GM12892 (cell line): ENCODE measurements around the gene UBE2Q2.

ENCODE experiments used
- DNase-seq: peaks from one replicate; pipeline ENCODE4 v3.0.0; 2011; ENCODE audit not compliant: insufficient read length
- FAIRE-seq: peaks from 2 replicates; lab custom pipeline; 2011; peaks lifted over from hg19 to GRCh38; lab: Jason Lieb, UNC
- POLR2A ChIP-seq: IDR thresholded peaks from 2 replicates; pipeline ENCODE4 v1.6.1; 2011; ENCODE audit warnings: low read depth, low read length, control low read depth
- POLR2AphosphoS5 ChIP-seq: IDR thresholded peaks from 2 replicates; pipeline ENCODE4 v1.6.1; 2011; ENCODE audit warnings: low read depth, low read length, control low read depth
- TAF1 ChIP-seq: IDR thresholded peaks from 2 replicates; pipeline ENCODE4 v1.6.1; 2011; ENCODE audit warnings: low read depth, mild to moderate bottlenecking, control low read depth, low read length, borderline replicate concordance

The UBE2Q2 gene

DNA sequence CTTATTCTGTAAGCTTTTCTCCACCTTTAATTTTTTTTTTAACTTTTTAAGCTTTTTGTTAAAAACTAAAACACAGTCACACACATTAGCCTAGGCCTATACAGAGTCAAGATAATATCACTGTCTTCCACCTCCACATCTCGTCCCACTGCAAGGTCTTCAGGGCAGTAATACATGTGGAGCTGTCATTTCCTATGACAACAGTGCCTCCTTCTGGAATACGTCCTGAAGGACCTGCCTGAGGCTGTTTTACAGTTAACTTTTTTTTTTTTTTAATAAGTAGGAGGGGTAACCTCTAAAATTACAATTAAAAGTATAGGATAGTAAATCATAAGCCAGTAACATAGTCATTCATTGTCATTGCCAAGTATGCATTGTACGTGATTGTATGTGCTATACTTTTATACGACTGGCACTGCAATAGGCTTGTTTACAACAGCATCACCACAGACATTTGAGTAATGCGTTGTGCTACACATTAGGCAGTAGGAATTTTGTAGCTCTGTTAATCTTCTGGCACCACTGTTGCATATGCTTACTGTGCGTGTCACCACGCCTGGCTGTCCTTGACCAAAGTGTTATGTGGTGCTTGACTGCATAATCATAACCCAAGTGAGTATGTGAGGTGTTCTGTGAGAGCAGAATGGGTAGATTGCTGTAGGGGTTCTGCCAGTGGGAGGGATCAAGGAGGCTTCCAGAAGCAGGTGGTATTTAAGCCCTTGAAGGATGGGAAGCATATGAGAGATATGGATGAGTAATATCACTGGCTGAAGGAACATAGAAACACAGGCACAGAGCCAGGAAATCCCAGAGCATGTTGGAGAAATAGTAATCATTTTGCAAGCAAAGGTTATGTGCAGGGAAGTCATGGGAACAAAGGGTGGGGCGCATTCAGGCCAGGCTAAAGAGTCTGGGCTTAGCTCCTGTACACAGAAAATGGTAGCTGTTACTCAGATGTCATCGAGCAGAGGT is 78.8 kb downstream of the UBE2Q2 start:
- TF ChIP-seq POLR2A (no peak), POLR2AphosphoS5 (no peak), TAF1 (no peak)
- DNase-seq (no peak), FAIRE-seq (no peak)

DNA sequence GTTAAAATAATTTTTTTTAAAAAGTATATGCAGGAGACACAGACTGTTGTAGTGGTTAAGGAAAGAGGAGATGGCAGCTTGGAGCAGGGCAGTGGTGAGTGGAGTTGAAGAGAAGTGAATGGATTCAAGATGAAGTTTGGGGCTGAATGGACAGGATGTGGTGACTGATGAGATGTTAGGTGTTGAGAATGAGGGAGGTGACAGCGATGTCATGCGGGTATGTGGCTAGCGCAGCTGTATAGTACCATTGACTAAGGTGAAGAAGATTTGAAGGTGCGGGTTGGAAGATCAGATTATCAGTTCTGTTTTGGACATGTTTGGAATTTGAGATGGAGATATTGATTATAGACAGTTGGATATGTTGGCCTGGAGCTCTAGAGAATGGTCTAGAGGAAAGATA is 80.5 kb downstream of the UBE2Q2 start:
- TF ChIP-seq POLR2AphosphoS5 (no peak), TAF1 (no peak), POLR2A (no peak)
- DNase-seq = no peak
- no peak for FAIRE-seq

DNA sequence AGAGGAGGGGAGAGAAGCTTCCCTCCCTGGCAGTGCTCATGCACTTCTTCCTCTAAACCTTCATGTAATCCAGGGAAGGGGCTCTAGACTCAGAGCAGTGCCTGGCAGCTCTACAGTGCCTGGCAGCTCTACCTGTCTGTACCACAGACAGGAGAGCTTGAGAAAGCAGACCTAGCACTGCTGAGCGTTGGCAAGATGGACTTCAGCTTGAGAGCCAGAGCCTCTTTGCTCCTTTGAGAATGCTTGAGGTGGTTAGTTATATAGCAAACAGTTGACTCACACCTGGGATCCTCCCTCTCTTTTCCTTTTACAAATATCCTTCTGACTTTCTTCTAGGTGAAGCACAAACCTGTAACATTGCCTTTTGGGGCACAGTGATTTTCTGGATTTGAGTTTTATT is 81.3 kb downstream of the UBE2Q2 start:
- TF ChIP-seq TAF1 (no peak), POLR2AphosphoS5 (no peak), POLR2A (no peak)
- no peak for FAIRE-seq
- no peak for DNase-seq

DNA sequence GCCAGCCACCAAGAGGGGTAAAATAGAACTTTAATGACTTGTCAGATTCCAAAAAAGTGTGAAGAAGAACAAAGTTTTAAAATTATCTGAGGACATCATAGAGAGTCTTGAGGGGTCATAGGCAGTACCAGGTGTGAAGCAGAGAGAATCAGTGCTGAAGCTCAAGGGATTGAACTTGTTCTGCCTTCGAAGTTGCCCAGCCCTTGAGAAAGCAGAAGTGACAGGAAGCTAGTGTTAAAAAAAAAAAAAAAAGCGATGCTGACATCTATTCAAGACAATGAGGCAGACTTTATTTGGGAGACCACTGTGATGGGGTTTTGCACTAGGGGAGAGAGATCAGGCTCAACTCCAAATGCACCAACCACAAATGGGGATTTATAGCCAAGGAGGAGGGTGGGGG is 82.2 kb downstream of the UBE2Q2 start:
- DNase-seq (no peak), FAIRE-seq (no peak)
- TF ChIP-seq TAF1 (no peak), POLR2AphosphoS5 (no peak)

DNA sequence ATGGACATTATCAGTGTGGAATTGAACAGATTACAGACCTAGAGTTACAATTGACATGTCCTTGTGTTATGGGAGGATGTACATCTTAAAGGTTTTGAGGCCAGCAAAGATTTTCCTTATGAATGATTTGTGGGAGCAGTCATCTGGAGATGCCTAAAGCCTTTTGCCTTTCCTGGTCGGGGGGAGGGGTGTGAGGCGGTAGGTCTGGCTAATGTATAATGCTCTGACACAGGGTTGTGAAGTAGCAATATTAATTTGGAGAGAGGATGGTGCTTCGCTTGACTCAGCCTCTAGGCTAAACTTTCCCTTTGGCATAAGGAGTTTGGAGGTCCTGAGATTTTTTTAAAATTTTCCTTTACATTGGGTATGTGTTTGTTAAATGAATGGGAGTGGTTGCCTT is 83.7 kb downstream of the UBE2Q2 start:
- DNase-seq = no peak
- FAIRE-seq = no peak
- TF ChIP-seq TAF1 (no peak), POLR2AphosphoS5 (no peak), POLR2A (no peak)

DNA sequence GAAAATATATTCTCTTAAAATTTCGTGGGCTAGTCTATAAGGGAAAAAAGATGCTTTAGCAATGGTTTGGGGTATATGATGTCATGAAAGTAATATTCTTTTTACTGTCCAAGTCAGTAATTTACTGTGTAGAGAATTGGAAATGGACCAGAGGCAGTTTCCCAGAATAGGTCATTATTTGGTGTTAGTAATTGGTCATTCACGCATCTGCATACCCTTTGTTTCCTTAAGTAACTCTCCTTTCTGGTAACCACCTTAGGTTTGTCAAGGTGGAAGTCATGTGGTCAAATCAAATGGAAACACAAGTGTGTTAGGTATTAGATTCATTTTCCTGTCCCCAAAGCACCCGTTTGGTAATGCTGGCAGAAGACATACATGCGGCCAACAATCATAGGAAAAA is 84.4 kb downstream of the UBE2Q2 start:
- TF ChIP-seq POLR2A (no peak), POLR2AphosphoS5 (no peak), TAF1 (no peak)
- FAIRE-seq = no peak
- no peak for DNase-seq

DNA sequence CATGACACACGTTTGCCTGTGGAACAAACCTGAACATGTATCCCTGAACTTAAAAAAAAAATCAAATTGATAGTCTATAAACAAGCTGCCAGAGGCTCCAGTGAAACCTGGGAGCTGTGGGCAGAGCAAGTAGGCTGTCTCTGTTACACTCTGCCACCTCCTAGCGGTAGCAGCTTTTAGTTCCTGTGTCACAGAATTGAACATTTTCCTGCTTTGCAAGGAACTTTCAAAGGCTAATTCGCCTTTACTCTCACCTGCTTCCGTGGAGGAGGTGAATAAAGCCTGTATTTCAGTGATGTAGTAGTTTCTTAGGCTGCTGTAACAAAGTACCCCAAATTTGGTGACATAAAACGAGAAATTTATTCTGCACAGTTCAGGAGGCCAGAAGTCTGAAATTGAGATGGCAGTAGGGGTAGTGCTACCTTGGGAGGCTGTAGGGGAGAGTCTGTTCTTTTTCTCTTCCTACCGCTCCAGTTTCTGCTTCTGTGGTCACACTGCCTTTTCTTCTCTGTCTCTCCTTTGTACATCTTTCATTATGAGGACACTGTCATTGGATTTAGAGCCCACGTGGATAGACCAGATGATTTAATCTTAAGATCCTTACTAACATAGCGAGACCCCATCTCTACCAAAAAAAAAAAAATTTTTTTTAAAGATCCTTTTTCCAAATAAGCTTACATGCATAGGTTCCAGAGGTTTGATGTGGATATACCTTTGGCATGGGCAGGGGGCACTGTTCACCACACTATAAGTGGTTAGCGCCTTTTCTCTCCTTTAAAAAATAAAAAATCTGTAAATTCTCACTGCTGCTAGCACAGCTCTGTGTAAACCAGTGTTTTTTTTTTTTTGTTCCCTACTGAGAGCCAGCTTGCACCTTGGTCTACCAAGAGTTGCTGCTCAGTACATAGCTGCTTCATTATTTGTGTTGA is 85.7 kb downstream of the UBE2Q2 start:
- FAIRE-seq (peak; percentile 85), DNase-seq (no peak)
- TF ChIP-seq POLR2A (no peak), TAF1 (no peak), POLR2AphosphoS5 (no peak)

DNA sequence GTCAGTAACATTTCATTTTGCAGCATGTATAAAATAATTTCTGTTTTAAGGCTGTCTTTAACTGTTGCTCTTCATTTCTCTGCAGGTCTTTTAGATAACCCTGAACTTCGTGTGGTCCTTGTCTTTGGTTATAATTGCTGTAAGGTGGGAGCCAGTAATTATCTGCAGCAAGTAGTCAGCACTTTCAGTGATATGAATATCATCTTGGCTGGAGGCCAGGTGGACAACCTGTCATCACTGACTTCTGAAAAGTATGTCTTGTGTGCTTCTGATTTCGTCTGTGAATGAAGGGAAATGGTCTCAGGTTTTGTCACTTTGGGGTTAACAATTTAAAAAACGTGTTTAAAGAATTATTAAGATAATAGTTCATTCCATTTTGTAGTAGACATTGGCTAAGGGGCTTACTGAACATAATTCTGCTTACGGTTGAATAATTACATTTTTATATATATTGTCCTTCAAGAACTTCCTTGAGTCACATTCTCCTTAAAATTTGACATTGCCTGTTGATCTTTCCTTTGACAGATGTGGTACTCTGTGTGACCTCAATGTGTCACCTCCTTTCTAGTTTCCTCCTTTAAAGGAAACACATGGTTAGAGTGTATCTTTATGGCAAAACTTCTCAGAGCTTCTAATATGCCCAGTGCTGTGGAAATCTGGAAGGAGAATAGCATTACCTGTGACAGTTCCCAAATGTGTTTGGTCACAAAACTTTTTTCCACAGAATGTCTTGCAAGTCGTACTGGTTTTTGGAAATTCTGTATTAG is 86.7 kb downstream of the UBE2Q2 start:
- TF ChIP-seq POLR2A (no peak), TAF1 (no peak), POLR2AphosphoS5 (no peak)
- DNase-seq = no peak
- no peak for FAIRE-seq

DNA sequence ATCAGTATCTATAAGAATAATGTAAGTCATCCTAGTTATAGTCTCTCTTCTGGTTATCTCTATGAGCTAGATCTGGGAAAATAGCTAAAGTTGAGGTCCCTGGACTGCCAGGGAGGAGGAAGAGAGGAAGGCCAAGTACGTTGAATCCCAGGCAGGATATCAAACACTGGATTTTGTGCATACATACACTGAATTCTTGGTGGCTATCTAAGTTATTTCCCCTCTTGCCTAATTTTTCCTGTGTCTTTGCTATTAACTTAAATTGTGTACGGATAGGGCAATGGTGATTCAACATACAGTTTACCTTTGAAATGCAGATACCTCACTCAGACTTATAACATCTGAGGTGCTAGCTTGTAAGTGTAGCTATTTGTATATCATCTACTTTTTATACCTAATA is 87.6 kb downstream of the UBE2Q2 start:
- no peak for TF ChIP-seq TAF1
- TF ChIP-seq POLR2A = no peak
- no peak for TF ChIP-seq POLR2AphosphoS5
- DNase-seq = no peak

DNA sequence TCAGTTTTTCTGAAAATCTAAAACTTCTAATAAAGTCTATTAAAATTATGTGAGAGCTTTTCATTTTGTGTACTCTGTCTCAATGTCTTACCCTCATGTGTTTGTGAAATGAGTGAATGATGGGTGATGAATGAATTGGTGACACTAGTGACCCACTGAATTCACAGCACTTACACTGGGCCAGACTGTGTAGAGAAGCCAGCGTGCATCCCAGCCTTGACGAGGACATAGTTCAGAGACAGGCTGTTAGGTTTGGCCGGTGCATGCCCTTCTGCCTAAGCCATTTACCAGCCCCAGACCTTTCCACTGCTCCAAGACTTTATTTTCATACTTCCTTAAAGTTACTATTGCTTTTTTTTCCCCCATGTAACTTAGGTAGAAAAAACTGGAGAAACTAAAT is 99.2 kb downstream of the UBE2Q2 start:
- FAIRE-seq (no peak), DNase-seq (no peak)
- TF ChIP-seq POLR2AphosphoS5 = no peak
- TF ChIP-seq POLR2A = no peak
- TF ChIP-seq TAF1 = no peak

More for the DNA sequence above, 87.6 kb downstream of the UBE2Q2 start:
- no peak for FAIRE-seq

DNA sequence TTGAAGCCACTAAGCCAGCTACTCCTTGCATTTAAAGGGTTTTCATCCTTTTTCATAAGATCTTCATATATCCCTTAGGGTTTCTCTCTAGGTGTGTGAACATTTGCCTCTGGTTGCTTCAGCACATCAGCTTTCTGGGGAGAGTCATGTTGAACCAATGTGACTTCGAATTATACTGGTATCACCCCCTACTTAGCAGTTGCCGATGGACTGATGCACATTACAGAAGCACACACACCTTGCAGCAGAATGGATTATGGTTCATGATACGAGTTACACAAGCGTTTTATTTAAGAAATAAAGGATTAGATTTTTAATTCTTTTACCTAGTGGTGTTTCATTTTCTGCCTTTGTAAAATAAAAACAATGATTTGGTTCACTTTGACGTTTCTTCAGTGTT is 100.0 kb downstream of the UBE2Q2 start:
- FAIRE-seq = no peak
- no peak for TF ChIP-seq POLR2A
- TF ChIP-seq TAF1 = no peak
- no peak for DNase-seq

DNA sequence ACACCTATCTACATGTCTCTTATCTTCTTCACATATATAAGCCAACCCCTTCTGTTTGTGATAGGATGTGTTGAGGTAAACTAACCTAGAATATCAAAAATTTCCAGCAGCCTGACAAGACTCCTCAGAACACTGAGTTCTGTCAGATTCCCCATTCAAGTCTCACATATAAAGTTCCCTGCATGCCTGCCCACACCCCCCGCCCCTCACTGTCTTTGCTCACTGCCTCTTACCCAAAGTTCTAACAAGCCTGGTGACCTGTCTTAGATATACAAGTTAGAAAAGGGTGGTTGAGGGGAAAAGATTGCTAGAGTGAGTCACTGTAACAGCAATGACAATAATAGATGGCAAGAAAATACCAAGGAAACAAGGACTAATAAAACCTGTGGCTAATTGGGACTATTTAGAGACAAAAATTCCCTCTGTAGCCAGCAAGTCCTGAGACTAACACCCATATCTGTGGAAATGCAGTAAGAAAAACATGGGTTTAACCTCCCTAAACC is 100.5 kb downstream of the UBE2Q2 start:
- TF ChIP-seq TAF1 (no peak), POLR2A (no peak), POLR2AphosphoS5 (no peak)
- FAIRE-seq = no peak
- no peak for DNase-seq
